GM12878 (cell line): ENCODE data around the gene SLIRP. TPM values are rescaled to one million over a fixed set of nuclear protein-coding genes. Genes with fewer than 3 reads are reported as not detected.
A peak's percentile ranks its signal among the peaks of the same experiment; 100 is the strongest.

ENCODE experiments used
- ATAC-seq: fragments of 200-7000 bp; cut with Tn5 transposase; 3 replicates; pipeline ENCODE4 v1.9.1; 2020; ENCODE audit warnings: mild to moderate bottlenecking, moderate library complexity
- BruUV-seq: library from RNA; stranded (reverse); fragments of 400-500 nt; replicated peaks from 2 replicates; lab custom pipeline; 2021; lab: Mats Ljungman, UMichigan
- CTCF ChIA-PET: fragments of 300-600 bp; sonication (Branson Sonifier 250); formaldehyde crosslinking; extraction: SDS; loops from one replicate; lab custom pipeline; 2021; ENCODE audit warnings: inconsistent platforms; lab: Yijun Ruan, JAX
- POLR2A ChIA-PET: fragments of 350-600 bp; formaldehyde crosslinking; extraction: SDS; loops from one replicate; lab custom pipeline; 2021; ENCODE audit warnings: inconsistent platforms; lab: Charles Lee
- RAD21 ChIA-PET: fragments of 300-600 bp; sonication (Branson Sonifier 250); formaldehyde crosslinking; loops from one replicate; lab custom pipeline; 2023; ENCODE audit warnings: antibody characterized with exemption; ENCODE audit not compliant: unreplicated experiment; lab: Charles Lee
- SMC1A ChIA-PET: fragments of 300-600 bp; sonication (Branson Sonifier 250); formaldehyde crosslinking; loops from one replicate; lab custom pipeline; 2023; ENCODE audit not compliant: unreplicated experiment, uncharacterized antibody; lab: Charles Lee
- DNase-seq: peaks from one replicate; pipeline ENCODE4 v3.0.0-alpha.2; 2011; ENCODE audit warnings: low read depth, low spot score
- FAIRE-seq: peaks from 3 replicates; lab custom pipeline; 2011; peaks lifted over from hg19 to GRCh38; lab: Jason Lieb, UNC
- H2AFZ ChIP-seq: 2 replicates; pipeline ENCODE4 v1.6.0; 2011; ENCODE audit warnings: low read depth, low read length, control low read depth; ENCODE audit not compliant: control insufficient read depth
- H3K27ac ChIP-seq: 2 replicates; pipeline ENCODE4 v1.5.1; 2011; ENCODE audit warnings: control low read depth; ENCODE audit not compliant: control insufficient read depth, insufficient read depth
- H3K27me3 ChIP-seq, 2 experiments: replicated peaks in 1 of 2; 2 replicates each; pipeline versions ENCODE4 v1.6.0 to v1.6.1; 2011; ENCODE audit warnings: low read length in 1 of 2; ENCODE audit not compliant: control insufficient read depth in 2 of 2, insufficient read depth in 2 of 2
- H3K36me3 ChIP-seq, 2 experiments: 2 replicates each; pipeline ENCODE4 v1.5.1; 2011; ENCODE audit warnings: low read length in 1 of 2; ENCODE audit not compliant: control insufficient read depth in 2 of 2, insufficient read depth in 2 of 2
- H3K4me1 ChIP-seq: 2 replicates; pipeline ENCODE4 v1.6.1; 2011; ENCODE audit warnings: mild to moderate bottlenecking, low read length, moderate library complexity, mixed read lengths; ENCODE audit not compliant: control insufficient read depth, insufficient read depth
- H3K4me2 ChIP-seq: 2 replicates; pipeline ENCODE4 v1.6.0; 2011; ENCODE audit warnings: control low read depth; ENCODE audit not compliant: control insufficient read depth, insufficient read depth
- H3K4me3 ChIP-seq: fragments of 200-600 bp; sonication (generic); 2 replicates; pipeline ENCODE4 v1.5.1; 2016
- H3K79me2 ChIP-seq: 2 replicates; pipeline ENCODE4 v1.6.0; 2011; ENCODE audit warnings: low read length; ENCODE audit not compliant: control insufficient read depth, insufficient read depth
- H3K9ac ChIP-seq: 2 replicates; pipeline ENCODE4 v1.8.0; 2011; ENCODE audit warnings: low read length, control low read depth, mixed read lengths; ENCODE audit not compliant: control insufficient read depth, insufficient read depth
- H3K9me3 ChIP-seq: replicated peaks from 3 replicates; pipeline ENCODE4 v1.5.1; 2011; ENCODE audit warnings: mild to moderate bottlenecking, low read length; ENCODE audit not compliant: control insufficient read depth, insufficient read depth
- H4K20me1 ChIP-seq: 2 replicates; pipeline ENCODE4 v1.6.0; 2011; ENCODE audit not compliant: control insufficient read depth, insufficient read depth
- CHD1 ChIP-seq: IDR thresholded peaks from 2 replicates; pipeline ENCODE4 v1.6.1; 2012; ENCODE audit warnings: low read depth, low read length, improper control_type of control experiment
- CHD4 ChIP-seq: fragments of 200-600 bp; sonication (generic); IDR thresholded peaks from 2 replicates; pipeline ENCODE4 v1.6.1; 2016; ENCODE audit warnings: mild to moderate bottlenecking
- EGR1 ChIP-seq, 2 experiments: IDR thresholded peaks; 1 replicate in 1 of 2; 2 replicates in 1 of 2; pipeline ENCODE4 v1.6.1; 2011 to 2012; ENCODE audit warnings: low read depth in 2 of 2, low read length in 2 of 2, borderline replicate concordance in 1 of 2, mild to moderate bottlenecking in 1 of 2, moderate library complexity in 1 of 2
- IKZF1 ChIP-seq: fragments of 450-650 bp; conservative IDR thresholded peaks from 2 replicates; pipeline ENCODE4 v1.6.1; 2017; ENCODE audit warnings: antibody characterized with exemption, mild to moderate bottlenecking
- LARP7 ChIP-seq: fragments of 450-650 bp; IDR thresholded peaks from 2 replicates; pipeline ENCODE4 v1.6.1; 2017; ENCODE audit warnings: mild to moderate bottlenecking
- SMARCA5 ChIP-seq: fragments of 450-650 bp; IDR thresholded peaks from 2 replicates; pipeline ENCODE4 v1.6.1; 2017; ENCODE audit warnings: mild to moderate bottlenecking
- SRF ChIP-seq, 2 experiments: IDR thresholded peaks; 2 replicates each; pipeline ENCODE4 v1.6.1; 2011; ENCODE audit warnings: low read depth in 2 of 2, low read length in 2 of 2, mild to moderate bottlenecking in 1 of 2, moderate library complexity in 1 of 2
- SUPT20H ChIP-seq: IDR thresholded peaks from 2 replicates; pipeline ENCODE4 v1.6.1; 2011; ENCODE audit warnings: low read depth, mild to moderate bottlenecking, low read length, moderate library complexity, borderline replicate concordance; ENCODE audit not compliant: control insufficient read depth
- ZNF24 ChIP-seq: fragments of 450-650 bp; IDR thresholded peaks from 2 replicates; pipeline ENCODE4 v1.6.1; 2017; ENCODE audit warnings: antibody characterized with exemption, mild to moderate bottlenecking
- WGBS: methylation state at CpG from one replicate; pipeline ENCODE4 v1.1.6; 2016; ENCODE audit warnings: low lambda C conversion rate; ENCODE audit not compliant: insufficient replicate concordance, insufficient coverage; ENCODE audit errors: missing lambda C conversion rate; 5-methylcytosine and 5-hydroxymethylcytosine counted together
- in situ Hi-C: fragments of 300-500 bp; cut with MboI; formaldehyde crosslinking; loops from 9 replicates; pipeline ENCODE4 v1.14.3; 2018; ENCODE audit warnings: mixed read lengths
- intact Hi-C: fragments of 100-400 bp; cut with micrococcal nuclease; formaldehyde crosslinking; loops from one replicate; pipeline ENCODE4 v1.14.2; 2022; ENCODE audit not compliant: unreplicated experiment
- polyA plus RNA-seq, 11 experiments: library from polyadenylated mRNA; depleted of rRNA in 4 of 11; unstranded in 6 of 11; stranded (reverse) in 5 of 11; fragments of >200 nt; fragmentation: Nextera tagmentation in 4 of 11; fragmentation: Illumina TruSeq in 1 of 11; extraction: Ambion mirVana in 4 of 11; extraction: Trizol in 1 of 11; gene quantifications; 1 replicate in 1 of 11; 2 replicates in 10 of 11; pipeline versions ENCODE4 v1.2.1 to v1.2.3, GENCODE V29; 2011 to 2016; ENCODE audit warnings: inconsistent platforms in 2 of 11, missing spikeins in 2 of 11, low read depth in 1 of 11
- total RNA-seq, 4 experiments: library from RNA; depleted of rRNA in 3 of 4; stranded (reverse); fragments of >200 nt in 3 of 4; fragmentation: Illumina TruSeq in 1 of 4; extraction: Trizol in 1 of 4; gene quantifications; 2 replicates each; pipeline versions ENCODE4 v1.2.1 to v1.2.3, GENCODE V29; 2013 to 2021
- TF ChIP-seq, protein P1 (sequence below): fragments of 450-650 bp; IDR thresholded peaks from 2 replicates; pipeline ENCODE4 v1.6.1; 2016; ENCODE audit warnings: mild to moderate bottlenecking
- TF ChIP-seq, protein P2 (sequence below): fragments of 450-650 bp; IDR thresholded peaks from 2 replicates; pipeline ENCODE4 v1.6.1; 2014; ENCODE audit warnings: mild to moderate bottlenecking
- TF ChIP-seq, protein P3 (sequence below): IDR thresholded peaks from 2 replicates; pipeline ENCODE4 v1.6.1; 2011; ENCODE audit warnings: borderline replicate concordance, low read depth, mild to moderate bottlenecking, moderate library complexity, mixed read lengths, low read length; ENCODE audit not compliant: insufficient read depth; ENCODE audit errors: extremely low read length
- TF ChIP-seq, protein P4 (sequence below): fragments of 450-650 bp; formaldehyde crosslinking; IDR thresholded peaks from 2 replicates; pipeline ENCODE4 v1.4.0; 2022; ENCODE audit warnings: mild to moderate bottlenecking, moderate library complexity

Gene SLIRP
- total and polyA plus RNA-seq, 10 of the 15 experiments (the other 5 are each of a cell fraction or from before 2014, with no cell fraction given), result 196 to 1,510 (median 596) TPM

DNA sequence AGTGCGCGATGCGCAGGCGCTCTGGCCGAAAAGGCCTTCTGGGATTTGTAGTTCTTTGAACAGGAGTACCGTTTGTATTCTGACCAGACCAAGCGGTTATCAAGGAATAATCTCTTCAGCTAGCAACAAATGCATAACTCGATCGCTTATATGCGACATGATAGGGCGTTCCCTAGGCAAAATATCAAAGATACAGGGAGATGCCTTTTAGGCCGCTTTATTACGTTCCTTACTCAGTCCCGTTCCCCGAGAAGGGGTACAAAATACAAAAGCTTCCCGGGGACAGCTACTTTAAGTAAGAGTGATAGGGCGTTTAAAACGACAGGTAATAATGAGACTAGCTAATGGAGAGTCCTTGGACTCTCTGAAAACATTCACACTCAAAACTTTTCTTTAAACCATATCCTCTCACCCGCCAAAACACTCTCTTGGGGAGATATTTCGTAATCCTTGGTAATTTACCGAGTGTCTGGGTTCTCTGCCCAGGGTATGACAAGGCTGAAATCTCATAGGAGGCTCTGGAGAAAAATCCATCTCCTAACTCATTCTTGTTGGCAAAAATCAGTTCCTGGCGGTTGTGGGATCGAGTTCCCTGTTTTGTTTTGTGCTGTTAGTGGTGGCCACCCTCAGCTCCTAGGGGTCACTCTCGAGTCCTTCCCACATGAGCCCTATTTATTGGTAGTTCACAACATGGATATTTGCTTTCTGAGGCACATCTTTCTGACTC lies 53.5 kb downstream of the SLIRP start (continued):
- TF ChIP-seq, protein P1, sequence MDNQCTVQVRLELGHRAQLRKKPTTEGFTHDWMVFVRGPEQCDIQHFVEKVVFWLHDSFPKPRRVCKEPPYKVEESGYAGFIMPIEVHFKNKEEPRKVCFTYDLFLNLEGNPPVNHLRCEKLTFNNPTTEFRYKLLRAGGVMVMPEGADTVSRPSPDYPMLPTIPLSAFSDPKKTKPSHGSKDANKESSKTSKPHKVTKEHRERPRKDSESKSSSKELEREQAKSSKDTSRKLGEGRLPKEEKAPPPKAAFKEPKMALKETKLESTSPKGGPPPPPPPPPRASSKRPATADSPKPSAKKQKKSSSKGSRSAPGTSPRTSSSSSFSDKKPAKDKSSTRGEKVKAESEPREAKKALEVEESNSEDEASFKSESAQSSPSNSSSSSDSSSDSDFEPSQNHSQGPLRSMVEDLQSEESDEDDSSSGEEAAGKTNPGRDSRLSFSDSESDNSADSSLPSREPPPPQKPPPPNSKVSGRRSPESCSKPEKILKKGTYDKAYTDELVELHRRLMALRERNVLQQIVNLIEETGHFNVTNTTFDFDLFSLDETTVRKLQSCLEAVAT, result peak; percentile 87
- TF ChIP-seq, protein P2, sequence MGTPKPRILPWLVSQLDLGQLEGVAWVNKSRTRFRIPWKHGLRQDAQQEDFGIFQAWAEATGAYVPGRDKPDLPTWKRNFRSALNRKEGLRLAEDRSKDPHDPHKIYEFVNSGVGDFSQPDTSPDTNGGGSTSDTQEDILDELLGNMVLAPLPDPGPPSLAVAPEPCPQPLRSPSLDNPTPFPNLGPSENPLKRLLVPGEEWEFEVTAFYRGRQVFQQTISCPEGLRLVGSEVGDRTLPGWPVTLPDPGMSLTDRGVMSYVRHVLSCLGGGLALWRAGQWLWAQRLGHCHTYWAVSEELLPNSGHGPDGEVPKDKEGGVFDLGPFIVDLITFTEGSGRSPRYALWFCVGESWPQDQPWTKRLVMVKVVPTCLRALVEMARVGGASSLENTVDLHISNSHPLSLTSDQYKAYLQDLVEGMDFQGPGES, result no peak
- no peak for TF ChIP-seq CHD1
- TF ChIP-seq, protein P3, sequence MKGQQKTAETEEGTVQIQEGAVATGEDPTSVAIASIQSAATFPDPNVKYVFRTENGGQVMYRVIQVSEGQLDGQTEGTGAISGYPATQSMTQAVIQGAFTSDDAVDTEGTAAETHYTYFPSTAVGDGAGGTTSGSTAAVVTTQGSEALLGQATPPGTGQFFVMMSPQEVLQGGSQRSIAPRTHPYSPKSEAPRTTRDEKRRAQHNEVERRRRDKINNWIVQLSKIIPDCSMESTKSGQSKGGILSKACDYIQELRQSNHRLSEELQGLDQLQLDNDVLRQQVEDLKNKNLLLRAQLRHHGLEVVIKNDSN, result no peak
- TF ChIP-seq SRF (IDR thresholded peaks at IDR 0.05; ENCODE audit: low read depth in 2 of 2, low read length in 2 of 2), result no peak
- TF ChIP-seq LARP7, result no peak
- TF ChIP-seq IKZF1, result peak; percentile 84

DNA sequence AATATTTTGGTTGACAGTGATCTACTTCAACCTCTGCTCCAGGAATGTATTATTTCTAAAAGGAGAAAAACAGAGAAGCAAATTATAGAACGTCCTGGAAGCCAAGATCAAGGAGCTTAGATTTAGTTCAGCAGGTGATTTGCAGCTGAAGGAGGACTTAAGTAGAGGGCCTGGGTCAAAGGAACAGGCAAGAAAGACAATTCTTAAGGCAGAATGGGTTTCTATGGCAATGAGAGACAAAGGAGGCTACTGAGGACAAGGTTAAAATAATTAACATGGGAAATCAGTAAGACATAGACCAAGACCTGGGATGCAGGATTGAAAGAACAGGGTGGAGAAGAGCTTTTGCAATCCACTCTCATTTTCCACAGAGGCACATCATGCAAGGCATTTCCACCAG lies 55.4 kb downstream of the SLIRP start:
- ChIA-PET RAD21 (no interaction called here), CTCF (interaction anchor here (1.3 kb wide), 1 partner anchor 37 kb away, joined by 3 read pairs; the partner anchor contains the start of gene ADCK1), SMC1A (interaction anchor here (1.5 kb wide), 1 partner anchor 36 kb away, joined by 3 read pairs; the partner anchor contains the start of gene ADCK1), POLR2A (no interaction called here)
- no peak overlapping the region for H3K4me2 ChIP-seq
- H3K36me3 ChIP-seq, result no peaks in the 10 kb centered on the region
- no peak for ATAC-seq
- intact Hi-C loops (no loop called here), in situ Hi-C loops (no loop called here)
- no peak overlapping the region for H3K27ac ChIP-seq
- no peaks in the 10 kb centered on the region for H3K9me3 ChIP-seq
- H3K79me2 ChIP-seq, result peaks cover 26% of the 10 kb centered on the region
- no peak for FAIRE-seq
- 0% methylated on average over 1 of the region's 1 CpG for WGBS
- H3K9ac ChIP-seq, result no peak overlapping the region
- no peak for DNase-seq
- no peaks in the 10 kb centered on the region for H3K27me3 ChIP-seq
- peaks cover 2% of the 10 kb centered on the region for H3K4me1 ChIP-seq
- no peak overlapping the region for H3K4me3 ChIP-seq
- no TSS peak for BruUV-seq
- H4K20me1 ChIP-seq, result no peaks in the 10 kb centered on the region
- H2AFZ ChIP-seq, result no peak overlapping the region
- TF ChIP-seq ZNF24, result no peak
- TF ChIP-seq EGR1 (IDR thresholded peaks at IDR 0.05; ENCODE audit: borderline replicate concordance in 1 of 2, low read depth in 2 of 2, low read length in 2 of 2), result no peak
- TF ChIP-seq SMARCA5, result no peak
- TF ChIP-seq, protein P4, sequence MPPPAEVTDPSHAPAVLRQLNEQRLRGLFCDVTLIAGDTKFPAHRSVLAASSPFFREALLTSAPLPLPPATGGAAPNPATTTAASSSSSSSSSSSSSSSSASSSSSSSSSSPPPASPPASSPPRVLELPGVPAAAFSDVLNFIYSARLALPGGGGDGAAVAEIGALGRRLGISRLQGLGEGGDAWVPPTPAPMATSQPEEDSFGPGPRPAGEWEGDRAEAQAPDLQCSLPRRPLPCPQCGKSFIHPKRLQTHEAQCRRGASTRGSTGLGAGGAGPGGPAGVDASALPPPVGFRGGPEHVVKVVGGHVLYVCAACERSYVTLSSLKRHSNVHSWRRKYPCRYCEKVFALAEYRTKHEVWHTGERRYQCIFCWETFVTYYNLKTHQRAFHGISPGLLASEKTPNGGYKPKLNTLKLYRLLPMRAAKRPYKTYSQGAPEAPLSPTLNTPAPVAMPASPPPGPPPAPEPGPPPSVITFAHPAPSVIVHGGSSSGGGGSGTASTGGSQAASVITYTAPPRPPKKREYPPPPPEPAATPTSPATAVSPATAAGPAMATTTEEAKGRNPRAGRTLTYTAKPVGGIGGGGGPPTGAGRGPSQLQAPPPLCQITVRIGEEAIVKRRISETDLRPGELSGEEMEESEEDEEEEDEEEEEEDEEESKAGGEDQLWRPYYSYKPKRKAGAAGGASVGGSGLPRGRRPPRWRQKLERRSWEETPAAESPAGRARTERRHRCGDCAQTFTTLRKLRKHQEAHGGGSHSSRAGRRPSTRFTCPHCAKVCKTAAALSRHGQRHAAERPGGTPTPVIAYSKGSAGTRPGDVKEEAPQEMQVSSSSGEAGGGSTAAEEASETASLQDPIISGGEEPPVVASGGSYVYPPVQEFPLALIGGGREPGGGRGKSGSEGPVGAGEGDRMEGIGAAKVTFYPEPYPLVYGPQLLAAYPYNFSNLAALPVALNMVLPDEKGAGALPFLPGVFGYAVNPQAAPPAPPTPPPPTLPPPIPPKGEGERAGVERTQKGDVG (CRISPR knock-in tag), result no peak
- TF ChIP-seq SUPT20H, result no peak
- no peak for TF ChIP-seq CHD4
